PC-3 (cell line): ENCODE data around the gene ADAM19. TPM values are rescaled to one million over a fixed set of nuclear protein-coding genes. Genes with fewer than 3 reads are reported as not detected.

Experiments used
- ATAC-seq: fragments of 200-7000 bp; cut with Tn5 transposase; 2 replicates; pipeline ENCODE4 v1.9.1; 2020; ENCODE audit warnings: mild to moderate bottlenecking, moderate library complexity
- BruUV-seq: library from RNA; stranded (reverse); fragments of 400-500 nt; replicated peaks from 2 replicates; lab custom pipeline; 2021; lab: Mats Ljungman, UMichigan
- CTCF ChIA-PET: fragments of 300-600 bp; sonication (Branson Sonifier 250); formaldehyde crosslinking; loops from one replicate; lab custom pipeline; 2022; ENCODE audit warnings: antibody characterized with exemption; lab: Charles Lee
- POLR2A ChIA-PET: fragments of 300-600 bp; sonication (Branson Sonifier 250); formaldehyde crosslinking; loops from one replicate; lab custom pipeline; 2022; ENCODE audit warnings: antibody characterized with exemption; ENCODE audit not compliant: unreplicated experiment; lab: Charles Lee
- DNase-seq: peaks from one replicate; pipeline ENCODE4 v3.0.0-alpha.2; 2015
- H2AFZ ChIP-seq: fragments of 300-600 bp; sonication (generic); 2 replicates; pipeline ENCODE4 v1.6.0; 2016; ENCODE audit warnings: antibody characterized with exemption, low read length
- H3F3A ChIP-seq: fragments of 300-600 bp; sonication (generic); one replicate; pipeline ENCODE4 v1.6.0; 2017; ENCODE audit warnings: antibody characterized with exemption, low read length, control low read depth, mild to moderate bottlenecking; ENCODE audit not compliant: unreplicated experiment
- H3K27ac ChIP-seq: fragments of 300-600 bp; sonication (generic); 2 replicates; pipeline ENCODE4 v1.5.1; 2016; ENCODE audit warnings: mild to moderate bottlenecking, low read length
- H3K27me3 ChIP-seq: fragments of 300-600 bp; sonication (generic); 2 replicates; pipeline ENCODE4 v1.6.1; 2016; ENCODE audit warnings: low read length, mixed read lengths
- H3K36me3 ChIP-seq: fragments of 300-600 bp; sonication (generic); 2 replicates; pipeline ENCODE4 v1.6.1; 2016; ENCODE audit warnings: low read depth, mixed run types, low read length, mixed read lengths
- H3K4me1 ChIP-seq: fragments of 300-600 bp; sonication (generic); 2 replicates; pipeline ENCODE4 v1.5.1; 2016; ENCODE audit warnings: low read length; ENCODE audit not compliant: insufficient read depth
- H3K4me2 ChIP-seq: fragments of 300-600 bp; sonication (generic); 2 replicates; pipeline ENCODE4 v1.6.0; 2016; ENCODE audit warnings: low read length
- H3K4me3 ChIP-seq: fragments of 300-600 bp; sonication (generic); 2 replicates; pipeline ENCODE4 v1.5.1; 2016; ENCODE audit warnings: mild to moderate bottlenecking, low read length, mixed read lengths
- H3K79me2 ChIP-seq: fragments of 300-600 bp; sonication (generic); 2 replicates; pipeline ENCODE4 v1.6.1; 2017; ENCODE audit warnings: low read length, mixed read lengths
- H3K9ac ChIP-seq: fragments of 300-600 bp; sonication (generic); 2 replicates; pipeline ENCODE4 v1.6.0; 2016; ENCODE audit warnings: mild to moderate bottlenecking, low read length
- H3K9me2 ChIP-seq: fragments of 300-600 bp; sonication (generic); replicated peaks from 2 replicates; pipeline ENCODE4 v1.6.1; 2016; ENCODE audit warnings: mixed run types, low read length, mixed read lengths
- H3K9me3 ChIP-seq: fragments of 300-600 bp; sonication (generic); 2 replicates; pipeline ENCODE4 v1.6.1; 2016; ENCODE audit warnings: low read length, mixed read lengths
- H4K20me1 ChIP-seq: fragments of 300-600 bp; sonication (generic); 2 replicates; pipeline ENCODE4 v1.6.1; 2016; ENCODE audit warnings: low read length, mixed read lengths
- CTCF ChIP-seq: fragments of 300-600 bp; sonication (generic); conservative IDR thresholded peaks from 2 replicates; pipeline ENCODE4 v1.5.1; 2017; ENCODE audit warnings: antibody characterized with exemption, low read depth, mild to moderate bottlenecking, low read length
- EZH2 ChIP-seq: fragments of 300-600 bp; sonication (generic); IDR thresholded peaks from one replicate; pipeline ENCODE4 v1.6.1; 2017; ENCODE audit warnings: antibody characterized with exemption, mild to moderate bottlenecking, low read length; ENCODE audit not compliant: unreplicated experiment
- EZH2phosphoT487 ChIP-seq: fragments of 300-600 bp; sonication (generic); IDR thresholded peaks from 2 replicates; pipeline ENCODE4 v1.6.1; 2018; ENCODE audit warnings: mild to moderate bottlenecking, antibody characterized with exemption, low read length, borderline replicate concordance
- intact Hi-C: fragments of 100-400 bp; cut with micrococcal nuclease; formaldehyde crosslinking; loops from 2 replicates; pipeline ENCODE4 v1.9.0; 2023
- total RNA-seq: library from RNA; depleted of rRNA; stranded (reverse); fragments of >200 nt; gene quantifications from 2 replicates; pipeline ENCODE4 v1.2.3, GENCODE V29; 2014

ADAM19 gene
- total RNA-seq, 1 experiment from 2014 or later = 115 TPM

- Histone ChIP-seq H3K4me2 (no peak overlapping the region), H3K4me3 (no peak overlapping the region), H4K20me1 (peaks cover 21% of the 10 kb centered on the region; the same call in 1 of the 2 replicates), H3K9ac (no peak overlapping the region), H3K79me2 (peaks cover 93% of the 10 kb centered on the region), H3K9me3 (no peaks in the 10 kb centered on the region), H3K9me2 (no peaks in the 10 kb centered on the region), H3K4me1 (peaks cover 6% of the 10 kb centered on the region; the same call in 1 of the 2 replicates), H3K27ac (no peak overlapping the region), H3K36me3 (peaks cover 42% of the 10 kb centered on the region), H3K27me3 (no peaks in the 10 kb centered on the region), H2AFZ (no peak overlapping the region), H3F3A (no peaks in the 10 kb centered on the region)
- no TSS peak for BruUV-seq
- ATAC-seq (no peak), DNase-seq (no peak)
- ChIA-PET CTCF (no interaction called here), POLR2A (no interaction called here)
- TF ChIP-seq CTCF = no peak
- TF ChIP-seq EZH2phosphoT487 = no peak
- TF ChIP-seq EZH2 = no peak
- intact Hi-C loops = no loop called here
Measured at GRCh38 chr5:157541447-157542118, 34.0 kb downstream of the ADAM19 start.

GRCh38 chr5:157540707-157541446 is 34.7 kb downstream of the ADAM19 start:
- no TSS peak for BruUV-seq
- ChIA-PET CTCF (no interaction called here), POLR2A (no interaction called here)
- Histone ChIP-seq H2AFZ (no peak overlapping the region), H3K9me2 (no peaks in the 10 kb centered on the region), H4K20me1 (peaks cover 21% of the 10 kb centered on the region; the same call in 1 of the 2 replicates), H3K9ac (no peak overlapping the region), H3F3A (no peaks in the 10 kb centered on the region), H3K27ac (no peak overlapping the region), H3K36me3 (peaks cover 40% of the 10 kb centered on the region), H3K27me3 (no peaks in the 10 kb centered on the region), H3K4me2 (no peak overlapping the region), H3K4me3 (no peak overlapping the region), H3K4me1 (peaks cover 7% of the 10 kb centered on the region; the same call in 1 of the 2 replicates), H3K9me3 (no peaks in the 10 kb centered on the region), H3K79me2 (peaks cover 87% of the 10 kb centered on the region)
- ATAC-seq = no peak
- no peak for TF ChIP-seq EZH2
- no peak for TF ChIP-seq EZH2phosphoT487
- no peak for TF ChIP-seq CTCF
- no peak for DNase-seq
- intact Hi-C loops = no loop called here
